ENCODE results near the gene CXCL6. TPM values are rescaled to one million over a fixed set of nuclear protein-coding genes. Genes with fewer than 3 reads are reported as not detected.
A peak's percentile ranks its signal among the peaks of the same experiment; 100 is the strongest.

Gene CXCL6
- total RNA-seq, 1 experiment from 2014 or later, result 0.17 TPM

DNA sequence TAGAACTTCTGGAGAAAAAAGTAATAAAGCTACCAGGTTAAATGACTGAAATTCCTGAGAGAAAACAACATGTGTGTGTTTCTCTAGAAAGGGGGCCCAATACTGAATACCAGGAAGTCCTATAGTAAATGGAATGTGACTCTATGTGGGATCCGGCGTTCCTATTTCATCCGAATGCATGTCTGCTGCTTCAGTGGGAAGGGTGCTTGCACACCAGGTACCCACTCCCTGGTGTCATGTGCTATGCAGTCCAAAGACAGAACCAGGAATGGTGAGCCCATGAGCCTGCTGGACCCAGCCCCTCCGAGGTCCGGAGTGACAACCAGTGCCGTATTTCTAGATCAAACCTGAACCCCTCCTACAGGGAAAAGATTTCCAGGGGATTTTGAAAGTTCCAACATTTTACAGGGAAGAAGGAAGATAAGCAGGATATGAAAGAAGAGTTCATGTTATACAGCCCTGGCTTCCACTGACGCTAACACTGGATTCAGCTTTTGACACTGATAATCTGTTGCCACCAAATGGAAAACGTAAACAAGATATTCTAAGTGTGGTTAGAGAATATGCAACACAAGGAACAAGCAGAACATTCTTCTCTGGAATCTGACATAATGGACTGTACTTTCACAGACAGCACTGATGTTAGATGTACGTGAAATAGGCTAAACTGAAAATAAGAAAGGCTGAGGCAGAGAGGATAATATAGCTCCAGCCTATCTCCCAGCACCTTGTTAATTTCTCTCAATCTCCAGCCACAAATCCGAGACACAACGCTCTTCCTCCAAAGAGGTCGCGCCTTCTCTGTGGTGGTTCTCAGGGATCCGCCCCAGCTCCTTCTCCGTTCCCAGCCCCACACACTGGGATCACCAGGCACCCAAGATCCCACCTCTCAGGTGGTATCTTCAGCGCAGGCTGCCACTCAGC lies 32.0 kb downstream of the CXCL6 start:
- Histone ChIP-seq H3K27me3 (ENCODE audit: control insufficient read depth, insufficient read depth, low read length) (peaks cover 16% of the 10 kb centered on the region), H3K4me3 (ENCODE audit: insufficient read depth, low read depth, low read length) (peak overlapping the region; percentile 61), H3K36me3 (replicated peaks; ENCODE audit: control insufficient read depth, insufficient read depth, low read length) (no peaks in the 10 kb centered on the region)
- DNase-seq, result no peak

DNA sequence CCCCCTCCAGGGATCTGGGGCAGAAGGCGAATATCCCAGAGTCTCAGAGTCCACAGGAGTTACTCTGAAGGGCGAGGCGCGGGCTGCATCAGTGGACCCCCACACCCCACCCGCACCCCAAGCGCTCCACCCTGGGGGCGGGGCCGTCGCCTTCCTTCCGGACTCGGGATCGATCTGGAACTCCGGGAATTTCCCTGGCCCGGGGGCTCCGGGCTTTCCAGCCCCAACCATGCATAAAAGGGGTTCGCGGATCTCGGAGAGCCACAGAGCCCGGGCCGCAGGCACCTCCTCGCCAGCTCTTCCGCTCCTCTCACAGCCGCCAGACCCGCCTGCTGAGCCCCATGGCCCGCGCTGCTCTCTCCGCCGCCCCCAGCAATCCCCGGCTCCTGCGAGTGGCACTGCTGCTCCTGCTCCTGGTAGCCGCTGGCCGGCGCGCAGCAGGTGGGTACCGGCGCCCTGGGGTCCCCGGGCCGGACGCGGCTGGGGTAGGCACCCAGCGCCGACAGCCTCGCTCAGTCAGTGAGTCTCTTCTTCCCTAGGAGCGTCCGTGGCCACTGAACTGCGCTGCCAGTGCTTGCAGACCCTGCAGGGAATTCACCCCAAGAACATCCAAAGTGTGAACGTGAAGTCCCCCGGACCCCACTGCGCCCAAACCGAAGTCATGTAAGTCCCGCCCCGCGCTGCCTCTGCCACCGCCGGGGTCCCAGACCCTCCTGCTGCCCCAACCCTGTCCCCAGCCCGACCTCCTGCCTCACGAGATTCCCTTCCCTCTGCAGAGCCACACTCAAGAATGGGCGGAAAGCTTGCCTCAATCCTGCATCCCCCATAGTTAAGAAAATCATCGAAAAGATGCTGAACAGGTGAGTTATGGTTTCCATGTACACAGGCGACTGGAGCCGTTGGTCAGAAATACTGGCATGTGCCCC lies 32.9 kb downstream of the CXCL6 start, which contains the start of gene CXCL1:
Gene CXCL1 (plus strand): TSS at position 264 of the 926 bp plus-strand sequence. CDS start 78 bp downstream, at position 342.
- no peaks in the 10 kb centered on the region for H3K36me3 ChIP-seq (replicated peaks; ENCODE audit: control insufficient read depth, insufficient read depth, low read length)
- H3K4me3 ChIP-seq (ENCODE audit: insufficient read depth, low read depth, low read length), result peak within 1 kb of the TSS; percentile 61
- peaks cover 16% of the 10 kb centered on the region for H3K27me3 ChIP-seq (ENCODE audit: control insufficient read depth, insufficient read depth, low read length)
- DNase-seq, result peak; percentile 67

DNA sequence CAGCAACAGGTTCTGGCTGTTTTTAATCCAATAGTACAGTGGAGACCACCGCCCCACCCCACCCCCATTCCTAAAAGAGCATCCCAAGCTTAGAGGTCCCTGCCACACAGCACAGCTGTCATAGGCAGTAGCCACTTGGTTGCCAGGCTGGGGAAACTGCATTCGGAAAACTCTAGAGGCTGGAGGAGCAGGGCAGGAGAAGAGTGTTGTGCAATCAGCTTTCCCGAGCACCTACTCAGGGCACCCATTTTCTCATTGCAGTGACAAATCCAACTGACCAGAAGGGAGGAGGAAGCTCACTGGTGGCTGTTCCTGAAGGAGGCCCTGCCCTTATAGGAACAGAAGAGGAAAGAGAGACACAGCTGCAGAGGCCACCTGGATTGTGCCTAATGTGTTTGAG lies 33.8 kb downstream of the CXCL6 start:
- no peak overlapping the region for H3K4me3 ChIP-seq (ENCODE audit: insufficient read depth, low read depth, low read length)
- no peak for DNase-seq

DNA sequence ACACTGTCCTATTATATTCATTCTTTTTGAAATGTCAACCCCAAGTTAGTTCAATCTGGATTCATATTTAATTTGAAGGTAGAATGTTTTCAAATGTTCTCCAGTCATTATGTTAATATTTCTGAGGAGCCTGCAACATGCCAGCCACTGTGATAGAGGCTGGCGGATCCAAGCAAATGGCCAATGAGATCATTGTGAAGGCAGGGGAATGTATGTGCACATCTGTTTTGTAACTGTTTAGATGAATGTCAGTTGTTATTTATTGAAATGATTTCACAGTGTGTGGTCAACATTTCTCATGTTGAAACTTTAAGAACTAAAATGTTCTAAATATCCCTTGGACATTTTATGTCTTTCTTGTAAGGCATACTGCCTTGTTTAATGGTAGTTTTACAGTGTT lies 34.3 kb downstream of the CXCL6 start:
- Histone ChIP-seq H3K36me3 (replicated peaks; ENCODE audit: control insufficient read depth, insufficient read depth, low read length) (no peaks in the 10 kb centered on the region), H3K4me3 (ENCODE audit: insufficient read depth, low read depth, low read length) (no peak overlapping the region), H3K27me3 (ENCODE audit: control insufficient read depth, insufficient read depth, low read length) (peaks cover 16% of the 10 kb centered on the region)
- no peak for DNase-seq

More for the DNA sequence above, 33.8 kb downstream of the CXCL6 start:
- Histone ChIP-seq H3K27me3 (ENCODE audit: control insufficient read depth, insufficient read depth, low read length) (peaks cover 16% of the 10 kb centered on the region), H3K36me3 (replicated peaks; ENCODE audit: control insufficient read depth, insufficient read depth, low read length) (no peaks in the 10 kb centered on the region)

DNA sequence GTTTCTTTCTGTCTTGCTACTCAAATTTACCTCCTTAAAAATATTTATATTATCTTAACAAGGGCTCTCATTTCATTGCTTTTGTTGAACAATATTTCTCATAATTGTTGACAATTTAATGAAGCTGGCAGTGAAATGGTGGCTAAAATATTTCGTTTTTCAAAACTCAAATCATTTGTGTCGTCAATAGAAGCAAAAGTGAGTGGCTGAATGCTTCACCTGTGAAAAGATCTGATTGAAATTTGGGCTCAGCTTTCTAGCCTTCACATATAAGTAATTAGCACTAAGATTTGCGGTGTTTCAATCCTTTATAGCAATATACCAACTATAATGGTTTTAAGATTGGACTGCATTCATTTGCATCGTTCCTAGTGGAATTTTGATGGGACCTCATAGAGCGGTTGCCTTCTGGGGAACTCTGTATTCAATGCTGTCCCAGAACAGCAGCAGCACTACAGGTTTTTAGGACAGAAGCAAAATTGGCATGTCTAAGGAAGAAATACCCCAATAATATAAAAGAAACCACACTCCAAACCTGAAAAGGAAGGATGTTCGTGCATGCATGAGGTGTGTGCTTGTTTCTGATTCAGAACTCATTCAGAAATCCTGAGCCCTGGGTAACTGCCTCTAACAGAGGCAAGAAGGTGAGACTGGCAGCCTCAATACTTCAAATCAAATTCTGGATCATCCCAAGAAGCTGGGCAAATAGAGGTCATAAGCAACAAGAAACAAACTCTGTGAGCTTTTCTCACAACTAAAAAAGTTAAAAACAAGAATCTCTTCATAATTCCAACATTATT lies 35.2 kb downstream of the CXCL6 start:
- Histone ChIP-seq H3K36me3 (replicated peaks; ENCODE audit: control insufficient read depth, insufficient read depth, low read length) (no peaks in the 10 kb centered on the region), H3K4me3 (ENCODE audit: insufficient read depth, low read depth, low read length) (no peak overlapping the region), H3K27me3 (ENCODE audit: control insufficient read depth, insufficient read depth, low read length) (peaks cover 16% of the 10 kb centered on the region)
- no peak for DNase-seq

DNA sequence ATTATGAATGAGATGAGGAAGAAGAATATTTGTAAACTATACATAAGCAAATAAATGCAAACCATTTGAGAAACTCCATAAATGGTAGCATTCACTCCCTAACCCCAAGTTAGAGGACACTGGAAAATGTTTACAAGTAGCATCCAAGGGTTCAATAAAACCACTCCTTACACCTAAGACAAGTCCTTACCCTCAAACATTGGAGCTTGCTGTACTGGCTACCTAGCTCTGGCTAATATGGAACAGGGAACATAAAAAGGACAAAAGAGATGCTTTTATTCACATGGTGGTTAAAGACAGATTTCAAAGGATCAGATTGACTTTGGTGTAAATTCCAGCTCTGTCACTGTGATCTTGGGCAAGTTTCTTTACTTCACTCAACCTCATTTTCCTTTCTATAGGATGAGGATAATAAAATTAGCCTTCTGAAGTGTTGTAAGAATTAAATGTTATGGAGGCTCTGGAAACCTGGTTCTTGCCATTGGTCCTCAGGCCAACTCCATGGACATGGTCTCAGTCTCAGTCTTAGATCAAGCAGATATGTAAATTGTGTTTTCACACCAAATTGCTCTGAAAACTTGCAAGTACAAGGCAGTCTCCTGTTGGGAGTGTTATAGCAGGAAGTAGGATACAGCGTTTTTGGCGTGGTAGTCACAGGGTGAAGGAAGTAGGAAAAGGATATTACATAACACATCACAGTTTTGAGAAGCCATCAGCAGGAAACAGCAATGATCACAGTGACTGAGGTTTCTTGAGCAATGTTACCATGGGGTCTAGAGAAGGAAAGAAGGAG lies 36.0 kb downstream of the CXCL6 start:
- Histone ChIP-seq H3K4me3 (ENCODE audit: insufficient read depth, low read depth, low read length) (no peak overlapping the region), H3K27me3 (ENCODE audit: control insufficient read depth, insufficient read depth, low read length) (peaks cover 16% of the 10 kb centered on the region), H3K36me3 (replicated peaks; ENCODE audit: control insufficient read depth, insufficient read depth, low read length) (no peaks in the 10 kb centered on the region)
- no peak for DNase-seq

DNA sequence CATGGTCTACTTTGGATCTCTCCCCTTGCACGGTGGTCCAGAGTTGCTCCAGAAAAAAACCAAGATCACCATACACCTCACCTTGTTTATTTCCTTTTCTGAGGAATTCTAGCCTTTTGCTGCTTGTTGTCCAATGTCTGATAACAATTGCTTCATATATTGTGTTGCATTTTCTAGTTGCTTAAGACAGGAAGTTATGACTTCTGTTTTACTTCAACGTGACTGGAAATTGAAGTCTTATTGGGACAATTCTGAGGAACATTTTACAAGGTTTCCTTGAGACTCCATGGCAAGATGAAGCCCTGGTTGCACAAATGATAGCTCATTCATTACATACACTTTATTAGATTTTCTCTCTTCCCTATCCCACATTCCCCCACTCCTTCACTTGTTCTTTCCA lies 37.9 kb downstream of the CXCL6 start:
- no peak for DNase-seq
- Histone ChIP-seq H3K4me3 (ENCODE audit: insufficient read depth, low read depth, low read length) (no peak overlapping the region), H3K27me3 (ENCODE audit: control insufficient read depth, insufficient read depth, low read length) (peaks cover 6% of the 10 kb centered on the region), H3K36me3 (replicated peaks; ENCODE audit: control insufficient read depth, insufficient read depth, low read length) (no peaks in the 10 kb centered on the region)

DNA sequence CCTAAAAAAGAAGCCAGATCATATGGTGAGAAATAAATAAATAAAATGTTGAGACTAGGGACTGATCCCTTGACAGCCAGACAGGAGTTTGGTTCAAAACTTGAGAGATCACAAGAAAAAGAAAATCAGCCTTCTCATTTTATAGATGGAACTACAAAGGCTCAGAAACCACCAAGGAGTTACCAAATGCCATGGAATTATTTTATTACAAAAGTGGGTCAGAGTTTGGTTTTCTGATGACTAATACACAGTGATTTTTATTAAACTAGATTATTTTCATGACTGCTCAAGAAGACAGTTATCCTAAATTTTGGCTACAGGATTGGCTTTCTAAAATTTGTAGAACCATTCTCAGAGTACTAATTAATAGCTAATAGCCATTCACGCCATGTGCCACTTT lies 38.9 kb downstream of the CXCL6 start:
- Histone ChIP-seq H3K36me3 (replicated peaks; ENCODE audit: control insufficient read depth, insufficient read depth, low read length) (no peaks in the 10 kb centered on the region), H3K27me3 (ENCODE audit: control insufficient read depth, insufficient read depth, low read length) (no peaks in the 10 kb centered on the region), H3K4me3 (ENCODE audit: insufficient read depth, low read depth, low read length) (no peak overlapping the region)
- no peak for DNase-seq

DNA sequence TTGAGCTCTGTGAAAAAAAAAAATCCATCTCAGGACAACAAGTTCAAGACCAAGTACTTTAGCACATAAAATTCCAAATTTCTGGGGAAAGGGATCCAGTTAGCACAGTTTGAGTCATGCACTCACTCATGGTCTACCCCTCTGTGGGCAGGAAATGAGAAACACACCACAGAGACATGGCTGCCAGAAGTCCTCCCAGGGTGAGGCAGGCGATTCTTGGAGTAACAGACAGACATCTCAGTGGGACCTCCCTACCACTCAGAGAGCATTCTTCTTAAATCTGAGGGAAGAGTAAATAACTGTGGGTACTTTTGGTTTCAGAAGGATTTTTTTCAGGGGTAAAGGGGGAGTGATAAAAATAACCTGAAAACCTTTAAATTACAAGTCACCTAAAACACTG lies 46.8 kb downstream of the CXCL6 start:
- no peaks in the 10 kb centered on the region for H3K36me3 ChIP-seq (replicated peaks; ENCODE audit: control insufficient read depth, insufficient read depth, low read length)
- no peak overlapping the region for H3K4me3 ChIP-seq (ENCODE audit: insufficient read depth, low read depth, low read length)
- DNase-seq, result no peak
- H3K27me3 ChIP-seq (ENCODE audit: control insufficient read depth, insufficient read depth, low read length), result no peaks in the 10 kb centered on the region

DNA sequence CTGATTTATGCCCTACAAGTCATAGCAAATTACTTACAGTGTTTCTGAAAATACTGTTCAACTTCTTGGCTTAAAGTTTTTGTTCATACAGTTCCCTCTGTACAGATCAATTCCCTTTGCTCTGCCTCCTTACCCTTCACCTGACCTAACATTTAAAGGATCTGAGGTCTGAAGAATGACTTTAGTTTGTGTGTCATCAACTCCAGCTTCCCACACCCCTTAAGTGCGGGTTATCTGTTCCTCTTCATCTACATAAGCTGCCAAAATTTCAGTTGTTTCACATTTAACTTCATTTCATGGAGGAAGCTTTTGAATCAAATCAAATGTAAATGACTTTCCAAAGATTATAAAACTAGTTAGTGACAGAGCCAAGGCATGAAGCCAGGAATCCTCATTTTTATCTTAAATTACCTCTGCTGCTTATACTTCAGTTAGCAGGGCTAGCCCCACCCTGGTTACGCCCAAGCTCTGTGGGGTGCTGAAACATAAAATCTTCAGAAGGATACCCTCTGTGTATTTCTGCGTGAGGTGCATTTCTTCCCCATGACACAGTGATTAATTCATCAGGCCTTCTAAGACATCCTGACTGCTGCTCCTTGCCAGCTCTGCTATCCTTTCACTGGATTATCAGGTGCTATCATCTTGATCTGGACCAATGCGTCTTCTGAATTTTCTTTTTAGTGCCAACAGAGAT lies 49.2 kb downstream of the CXCL6 start:
- H3K27me3 ChIP-seq (ENCODE audit: control insufficient read depth, insufficient read depth, low read length), result no peaks in the 10 kb centered on the region
- H3K4me3 ChIP-seq (ENCODE audit: insufficient read depth, low read depth, low read length), result no peak overlapping the region
- DNase-seq, result no peak
- no peaks in the 10 kb centered on the region for H3K36me3 ChIP-seq (replicated peaks; ENCODE audit: control insufficient read depth, insufficient read depth, low read length)

Data from H7 (cell line).